ENCODE measurements around the gene ARF6.
"Not testable (repeated sequence)": the region's sequence is repeated elsewhere in the genome, so short reads cannot be mapped to it uniquely, and the experiment has no call there.

The ARF6 gene

GRCh38 chr14:49907186-49907585 lies 14.3 kb downstream of the ARF6 start:
- DNase-seq, result no peak

DNA sequence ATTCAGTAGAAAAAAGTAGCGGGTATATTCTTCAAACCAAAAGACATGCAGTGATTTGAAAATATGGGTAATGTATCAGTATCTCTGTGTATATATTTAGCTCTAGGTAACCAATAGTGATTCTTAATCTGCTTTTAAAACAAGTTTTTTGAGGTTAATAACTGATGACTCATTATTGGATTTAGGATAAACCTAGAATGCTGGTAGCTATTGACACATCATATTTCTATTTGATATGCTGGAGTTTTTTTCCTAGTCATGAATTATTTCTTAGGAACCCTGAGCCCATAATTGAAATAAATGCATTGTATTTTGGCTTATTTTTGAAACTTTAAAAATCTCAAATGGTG lies 15.5 kb downstream of the ARF6 start:
- DNase-seq, result no peak

DNA sequence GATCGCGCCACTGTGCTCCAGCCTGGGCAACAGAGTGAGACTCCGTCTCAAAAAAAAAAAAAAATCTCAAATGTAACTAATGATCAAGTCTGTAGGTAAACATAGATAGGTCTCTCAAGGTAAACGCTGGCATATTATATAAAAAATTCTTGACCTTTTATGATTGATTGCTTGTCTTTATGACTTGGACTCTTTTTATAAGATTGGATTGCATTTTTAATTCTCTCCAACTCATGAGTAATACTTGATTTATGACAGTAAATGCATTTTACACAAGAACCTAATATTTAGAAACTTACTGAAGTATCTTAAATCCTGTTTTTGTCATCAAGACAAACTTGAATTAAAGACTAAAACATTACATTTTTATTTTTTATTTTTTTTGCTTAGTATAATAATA lies 16.1 kb downstream of the ARF6 start:
- no peak for DNase-seq

- no peak for DNase-seq
Observed at GRCh38 chr14:49915085-49915484, 22.2 kb downstream of the ARF6 start.

DNA sequence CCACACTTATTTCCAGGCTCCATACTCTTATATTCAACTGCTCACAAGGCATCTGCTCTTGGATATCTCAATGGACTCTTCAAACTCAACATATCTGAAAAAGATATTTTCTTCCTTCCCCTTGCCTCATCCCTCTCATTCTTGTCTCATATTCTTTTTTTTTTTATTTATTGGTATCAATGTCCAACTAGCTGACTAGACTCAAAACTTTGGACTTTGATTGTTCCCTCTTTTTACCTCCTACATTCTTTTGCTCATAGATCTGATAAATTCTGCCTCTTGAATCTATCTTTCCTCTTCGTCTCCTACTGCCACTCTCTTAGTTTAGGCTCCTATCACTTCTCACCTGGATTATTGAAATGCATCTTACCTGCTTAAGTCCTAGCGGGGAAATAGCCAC lies 25.8 kb downstream of the ARF6 start:
- DNase-seq, result no peak

DNA sequence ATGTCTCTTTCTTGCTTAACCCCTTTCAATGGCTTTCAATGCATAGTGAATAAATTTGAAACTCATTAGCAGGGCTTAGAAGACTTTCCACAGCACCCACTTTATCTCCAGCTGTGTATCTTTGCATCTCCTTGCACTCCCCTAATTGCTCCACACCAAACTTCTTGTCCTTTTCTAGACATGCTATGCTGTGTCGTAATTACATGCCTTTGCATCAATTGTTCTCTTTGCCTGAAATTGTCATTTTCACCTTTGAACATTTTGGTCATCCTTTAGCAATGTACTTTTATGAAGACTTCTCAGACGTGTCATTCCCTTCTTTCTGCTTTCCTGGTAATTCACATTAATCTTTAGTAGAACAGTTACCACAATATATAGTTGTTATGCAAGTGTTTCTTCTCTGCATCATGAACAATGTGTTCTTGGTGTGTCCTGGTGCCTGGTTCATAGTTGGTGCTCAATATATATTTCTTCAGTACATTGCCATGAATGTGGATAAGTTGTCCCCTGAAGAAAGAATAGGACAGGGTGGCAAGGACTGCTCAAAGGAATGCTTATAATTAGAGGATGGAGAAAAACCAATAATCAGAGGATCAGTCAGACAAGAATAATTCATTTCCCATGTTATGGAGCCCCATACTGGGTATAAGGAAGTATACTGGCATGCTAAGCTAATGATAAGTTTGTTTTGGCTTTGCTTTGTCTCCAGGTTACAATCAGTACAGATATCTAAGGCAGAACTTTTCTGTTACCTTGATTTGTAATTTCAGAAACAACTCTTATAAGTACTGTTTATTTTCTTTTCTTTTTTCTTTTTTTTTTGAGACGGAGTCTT lies 27.2 kb downstream of the ARF6 start:
- DNase-seq, result no peak

- no peak for DNase-seq
Observed at GRCh38 chr14:49920935-49921334, 28.1 kb downstream of the ARF6 start.

DNA sequence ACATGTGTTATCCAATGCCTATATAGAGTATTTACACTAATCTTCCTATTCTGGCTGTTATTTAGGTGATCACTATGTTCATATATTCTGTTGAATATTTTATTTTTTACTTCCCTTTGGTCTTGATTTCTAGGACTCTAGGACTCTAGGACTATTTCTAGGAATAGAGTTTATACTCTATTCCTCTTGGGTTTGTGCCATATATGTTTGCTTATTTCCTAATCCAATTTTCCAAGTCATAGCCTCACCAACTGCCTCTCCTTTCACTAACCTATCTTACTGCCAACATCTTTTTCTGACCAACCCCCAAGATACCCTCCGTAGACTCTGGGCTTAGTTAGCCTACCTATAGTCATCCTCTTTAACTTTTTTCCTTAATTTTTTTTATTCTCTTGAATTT lies 28.5 kb downstream of the ARF6 start:
- no peak for DNase-seq

GRCh38 chr14:49923442-49923841 lies 30.6 kb downstream of the ARF6 start:
- DNase-seq, result no peak

DNA sequence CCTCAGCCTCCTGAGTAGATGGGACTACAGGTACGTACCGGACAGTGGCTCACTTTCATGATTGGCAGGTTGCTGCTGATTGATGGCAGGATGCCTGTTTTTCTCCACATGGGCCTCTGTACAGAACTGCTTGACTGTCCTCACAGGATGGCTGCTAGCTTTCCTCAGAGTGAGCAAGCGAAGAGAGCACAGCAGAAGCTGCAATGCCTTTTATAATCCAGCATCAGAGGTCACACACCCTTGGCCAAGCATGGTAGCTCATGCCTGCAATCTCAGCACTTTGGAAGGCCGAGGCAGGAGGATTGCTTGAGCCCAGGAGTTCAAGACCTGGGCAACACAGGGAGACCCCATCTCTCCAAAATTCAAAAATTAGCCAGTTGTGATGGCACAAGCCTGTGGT lies 31.0 kb downstream of the ARF6 start:
- DNase-seq, result no peak

- no peak for DNase-seq
Observed at GRCh38 chr14:49924852-49925251, 32.0 kb downstream of the ARF6 start.

GRCh38 chr14:49926803-49927202 lies 33.9 kb downstream of the ARF6 start:
- no peak for DNase-seq

DNA sequence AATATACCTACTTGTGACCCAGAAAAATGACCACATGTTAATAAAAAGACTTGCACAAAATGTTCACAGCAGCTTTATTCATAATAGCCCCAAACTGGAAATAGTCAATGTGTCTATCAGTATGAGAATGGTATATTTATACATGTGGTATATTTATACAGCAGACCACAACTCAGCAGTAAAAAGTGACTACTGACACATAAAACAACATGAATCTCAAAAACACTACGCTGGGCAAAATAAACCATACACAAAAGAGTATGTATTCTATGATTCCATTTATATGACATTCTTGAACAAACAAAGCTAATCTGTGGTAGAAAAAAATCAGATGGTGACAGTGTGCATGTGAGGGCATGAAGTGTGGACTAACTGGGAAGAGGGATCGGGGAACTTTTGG lies 35.1 kb downstream of the ARF6 start:
- no peak for DNase-seq

DNA sequence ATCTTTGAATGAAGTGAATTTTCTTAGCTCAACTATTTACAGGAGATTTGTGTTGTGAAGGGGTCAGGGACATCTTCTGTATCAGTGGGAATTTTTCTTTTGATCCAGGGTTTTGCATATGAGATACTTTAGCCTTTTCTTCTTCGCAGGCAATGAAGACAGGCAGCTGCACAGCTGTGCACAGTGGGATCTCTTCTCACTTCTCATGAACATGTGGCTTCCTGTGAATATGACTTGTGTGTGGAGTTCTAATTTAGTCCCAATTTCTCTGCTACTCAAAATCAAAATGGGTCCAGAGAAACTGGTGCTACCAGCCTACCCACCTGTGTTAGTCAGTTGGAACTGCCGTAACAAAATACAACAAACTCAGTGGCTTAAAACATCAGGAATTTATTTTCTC lies 37.8 kb downstream of the ARF6 start:
- DNase-seq, result no peak

DNA sequence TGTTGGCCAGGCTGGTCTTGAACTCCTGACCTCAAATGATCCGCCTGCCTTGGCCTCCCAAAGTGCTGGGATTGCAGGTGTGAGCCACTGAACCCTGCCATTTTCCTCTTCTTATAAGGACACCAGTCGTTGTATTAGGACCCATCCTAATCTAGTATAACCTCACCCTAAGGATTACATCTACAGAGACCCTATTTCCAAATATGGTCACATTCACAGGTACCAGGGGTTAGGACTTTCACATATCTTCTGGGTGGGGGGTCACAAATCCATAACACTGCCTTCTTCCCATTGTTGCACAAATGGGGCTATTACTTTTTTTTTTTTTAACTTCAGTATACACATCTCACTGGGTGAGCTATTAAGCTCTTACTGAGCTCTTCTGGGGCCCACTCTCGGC lies 38.6 kb downstream of the ARF6 start:
- no peak for DNase-seq

- DNase-seq, result no peak
Observed at GRCh38 chr14:49933128-49933527, 40.2 kb downstream of the ARF6 start.

DNA sequence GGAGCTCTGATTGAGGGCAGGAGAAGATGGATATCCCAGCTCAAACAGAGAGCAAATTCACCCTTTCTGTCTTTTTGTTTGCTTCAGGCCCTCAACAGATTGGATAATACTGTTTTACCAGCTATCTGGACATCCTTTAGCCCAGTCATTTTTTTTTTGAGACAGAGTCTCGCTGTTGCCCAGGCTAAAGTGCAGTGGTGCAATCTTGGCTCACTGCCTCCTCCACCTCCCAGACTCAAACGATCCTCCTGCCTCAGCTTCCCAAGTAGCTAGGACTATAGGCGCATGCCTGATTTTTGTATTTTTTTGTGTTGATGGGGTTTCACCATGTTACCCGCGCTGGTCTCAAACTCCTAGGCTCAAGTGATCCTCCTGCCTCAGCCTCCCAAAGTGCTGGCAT lies 40.8 kb downstream of the ARF6 start:
- DNase-seq, result no peak

DNA sequence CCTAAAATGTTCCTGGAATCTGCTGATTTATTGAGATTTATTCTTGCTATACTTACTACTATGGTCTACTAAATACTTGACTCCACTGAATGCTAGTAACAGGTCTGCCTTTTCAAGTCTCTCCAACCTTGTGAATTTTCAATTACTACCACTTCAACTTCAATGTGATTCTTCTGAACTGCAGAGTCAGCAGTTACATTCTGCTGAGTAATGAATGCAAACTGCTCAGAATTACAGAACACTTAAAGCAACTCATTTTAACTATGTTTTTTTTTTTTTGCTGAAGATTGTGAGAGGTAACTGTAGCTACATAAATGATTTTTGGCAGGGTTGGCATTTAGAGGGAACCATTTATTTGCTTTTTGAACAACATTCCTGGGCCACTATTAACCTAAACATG lies 41.8 kb downstream of the ARF6 start:
- DNase-seq, result peak in 1 of 5 experiments; percentile 57

- no peak for DNase-seq
Observed at GRCh38 chr14:49935526-49935925, 42.6 kb downstream of the ARF6 start.

DNA sequence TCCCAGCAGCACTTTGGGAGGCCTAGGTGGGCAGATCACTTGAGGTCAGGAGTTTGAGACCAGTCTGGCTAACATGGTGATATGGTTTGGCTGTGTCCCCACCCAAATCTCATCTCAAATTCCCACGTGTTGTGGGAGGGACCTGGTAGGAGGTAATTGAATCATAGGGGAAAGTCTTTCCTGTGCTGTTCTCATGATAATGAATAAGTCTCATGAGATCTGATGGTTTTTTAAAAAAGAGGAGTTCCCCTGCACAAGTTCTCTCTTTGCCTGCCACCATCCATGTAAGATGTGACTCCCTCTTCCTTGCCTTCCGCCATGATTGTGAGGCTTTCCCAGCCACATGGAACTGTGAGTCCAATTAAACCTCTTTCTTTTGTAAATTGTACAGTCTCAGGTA lies 43.4 kb downstream of the ARF6 start:
- DNase-seq, result not testable (repeated sequence)

GRCh38 chr14:49936882-49937281 lies 44.0 kb downstream of the ARF6 start:
- DNase-seq, result not testable (repeated sequence)

DNA sequence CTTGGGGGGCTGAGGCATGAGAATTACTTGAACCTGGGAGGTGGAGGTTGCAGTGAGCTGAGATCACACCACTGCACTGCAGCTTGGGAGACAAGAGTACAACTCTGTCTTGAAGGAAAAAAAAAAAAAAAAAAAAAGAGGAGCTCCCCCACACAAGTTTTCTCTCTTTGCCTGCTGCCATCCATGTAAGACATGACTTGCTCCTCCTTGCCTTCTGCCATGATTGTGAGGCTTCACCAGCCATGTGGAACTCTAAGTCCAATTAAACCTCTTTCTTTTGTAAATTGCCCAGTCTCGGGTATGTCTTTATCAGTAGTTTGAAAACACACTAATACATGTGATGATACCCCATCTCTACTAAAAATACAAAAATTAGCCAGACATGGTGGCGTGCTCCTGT lies 46.3 kb downstream of the ARF6 start:
- DNase-seq, result not testable (repeated sequence)

DNA sequence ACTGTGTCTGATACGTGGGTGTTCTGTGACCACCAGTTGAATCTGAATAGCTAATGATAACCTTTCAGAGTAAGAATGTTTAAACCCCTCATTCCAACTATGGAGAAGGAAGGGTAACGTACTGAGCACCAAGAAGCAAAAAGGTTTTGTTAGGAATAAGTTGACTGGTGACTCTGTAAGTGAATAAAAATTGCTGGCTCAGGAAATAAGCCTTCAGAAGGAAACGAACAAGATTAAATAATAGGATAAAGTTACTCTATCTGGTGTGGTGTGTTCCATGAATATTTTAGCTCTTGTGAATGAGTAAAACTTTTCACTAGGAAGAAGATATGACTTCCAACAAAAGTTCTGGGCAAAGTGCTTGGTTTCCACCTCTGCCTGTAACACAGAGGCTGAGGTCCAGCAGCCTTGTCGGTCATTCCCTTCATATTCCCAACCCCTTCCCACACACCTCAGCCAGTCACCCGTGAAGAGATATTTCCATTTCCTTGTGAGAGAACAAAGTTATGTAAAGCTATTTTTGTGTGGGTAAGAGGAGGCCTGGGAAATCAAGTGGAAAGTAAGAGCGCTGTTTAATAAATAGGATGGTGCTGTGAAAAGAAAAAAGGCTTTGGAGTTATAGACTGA lies 47.1 kb downstream of the ARF6 start:
- no peak for DNase-seq

- peak in 2 of 5 experiments; percentile 9 to 75 for DNase-seq
Observed at GRCh38 chr14:49940808-49941421, 48.0 kb downstream of the ARF6 start.

Measured in T-helper 2 cell (primary cell).